Stomach smooth muscle (tissue), 2 donors: Measurements from ENCODE around the gene ZNF785.
A peak's percentile ranks its signal among the peaks of the same experiment; 100 is the strongest.
"Not testable (repeated sequence)": the region's sequence is repeated elsewhere in the genome, so short reads cannot be mapped to it uniquely, and the experiment has no call there.

ENCODE experiments used
- H3K27ac ChIP-seq: one replicate; pipeline ENCODE4 v1.7.0; 2013; ENCODE audit warnings: mild to moderate bottlenecking, low read length, inconsistent platforms
- H3K27me3 ChIP-seq, 2 donors: one replicate each; pipeline ENCODE4 v1.7.0; 2013; ENCODE audit warnings: low read length in 2 of 2; ENCODE audit not compliant: insufficient read depth in 2 of 2, control insufficient read depth in 1 of 2
- H3K36me3 ChIP-seq, 2 donors: one replicate each; pipeline ENCODE4 v1.7.0; 2013; ENCODE audit warnings: low read length in 2 of 2; ENCODE audit not compliant: control insufficient read depth in 2 of 2, insufficient read depth in 2 of 2
- H3K4me1 ChIP-seq: one replicate; pipeline ENCODE4 v1.7.0; 2013; ENCODE audit warnings: low read length; ENCODE audit not compliant: control insufficient read depth, insufficient read depth
- H3K4me3 ChIP-seq, 2 donors: one replicate each; pipeline ENCODE4 v1.7.0; 2013; ENCODE audit warnings: low read length in 2 of 2
- H3K9ac ChIP-seq, 2 donors: one replicate each; pipeline ENCODE4 v1.7.0; 2013; ENCODE audit warnings: low read length in 2 of 2, mild to moderate bottlenecking in 1 of 2
- H3K9me3 ChIP-seq, 2 donors: one replicate each; pipeline ENCODE4 v1.7.0; 2013; ENCODE audit warnings: low read length in 2 of 2; ENCODE audit not compliant: control insufficient read depth in 2 of 2
- donor health status: healthy.
- donor health status: Pancreatic carcinoma.

The ZNF785 gene

GRCh38 chr16:30601966-30602365 is 16.5 kb upstream of the ZNF785 start:
- Histone ChIP-seq H3K9me3 (peaks cover 0 to 2% of the 10 kb centered on the region in 2 donors), H3K4me1 (no peaks in the 10 kb centered on the region), H3K9ac (no peak overlapping the region), H3K4me3 (no peak overlapping the region), H3K27me3 (no peaks in the 10 kb centered on the region), H3K27ac (no peak overlapping the region), H3K36me3 (peaks cover 27 to 29% of the 10 kb centered on the region in 2 donors)

- Histone ChIP-seq H3K4me1 (no peaks in the 10 kb centered on the region), H3K27ac (no peak overlapping the region), H3K9ac (no peak overlapping the region), H3K9me3 (peaks cover 0 to 2% of the 10 kb centered on the region in 2 donors), H3K36me3 (peaks cover 24 to 29% of the 10 kb centered on the region in 2 donors), H3K27me3 (no peaks in the 10 kb centered on the region), H3K4me3 (no peak overlapping the region)
These were observed 15.4 kb upstream of the ZNF785 start for GRCh38 chr16:30600929-30601328.

- H3K9me3 ChIP-seq, result peaks cover 0 to 2% of the 10 kb centered on the region in 2 donors
- H3K4me3 ChIP-seq, result no peak overlapping the region
- H3K27me3 ChIP-seq, result no peaks in the 10 kb centered on the region
- H3K36me3 ChIP-seq, result peaks cover 24 to 25% of the 10 kb centered on the region in 2 donors
- H3K4me1 ChIP-seq, result no peaks in the 10 kb centered on the region
- no peak overlapping the region for H3K27ac ChIP-seq
- H3K9ac ChIP-seq, result no peak overlapping the region
These were observed 14.7 kb upstream of the ZNF785 start for GRCh38 chr16:30600215-30600614.

GRCh38 chr16:30592871-30593270 is 7.4 kb upstream of the ZNF785 start:
- H3K36me3 ChIP-seq, result no peaks in the 10 kb centered on the region
- H3K9me3 ChIP-seq, result no peaks in the 10 kb centered on the region
- no peak overlapping the region for H3K4me3 ChIP-seq
- no peak overlapping the region for H3K27ac ChIP-seq
- no peaks in the 10 kb centered on the region for H3K4me1 ChIP-seq
- no peaks in the 10 kb centered on the region for H3K27me3 ChIP-seq
- no peak overlapping the region for H3K9ac ChIP-seq

- not testable (repeated sequence) for H3K9me3 ChIP-seq, H3K4me1 ChIP-seq, H3K27ac ChIP-seq, H3K36me3 ChIP-seq, H3K9ac ChIP-seq, H3K4me3 ChIP-seq, H3K27me3 ChIP-seq
These were observed 5.4 kb upstream of the ZNF785 start for GRCh38 chr16:30590869-30591268.

GRCh38 chr16:30589582-30589981 is 4.1 kb upstream of the ZNF785 start:
- not testable (repeated sequence) for H3K4me3 ChIP-seq, H3K27ac ChIP-seq, H3K36me3 ChIP-seq, H3K9me3 ChIP-seq, H3K27me3 ChIP-seq, H3K4me1 ChIP-seq, H3K9ac ChIP-seq

- Histone ChIP-seq H3K9ac (no peak overlapping the region), H3K27me3 (no peaks in the 10 kb centered on the region), H3K4me3 (no peak overlapping the region), H3K36me3 (no peaks in the 10 kb centered on the region), H3K27ac (no peak overlapping the region), H3K4me1 (peaks cover 11% of the 10 kb centered on the region), H3K9me3 (no peaks in the 10 kb centered on the region)
These were observed 3.2 kb upstream of the ZNF785 start for GRCh38 chr16:30588651-30589050.

GRCh38 chr16:30585022-30585399 is 486 bp downstream of the ZNF785 start:
- Histone ChIP-seq H3K9me3 (no peaks in the 10 kb centered on the region), H3K4me1 (peaks cover 13% of the 10 kb centered on the region), H3K9ac (peak overlapping the region; percentile 92), H3K27ac (peak overlapping the region; percentile 86), H3K27me3 (no peaks in the 10 kb centered on the region), H3K4me3 (peak overlapping the region; percentile 59 to 89), H3K36me3 (peaks cover 14% of the 10 kb centered on the region in 2 donors)

GRCh38 chr16:30582611-30583340 is 2.7 kb downstream of the ZNF785 start:
- H3K9me3 ChIP-seq, result no peaks in the 10 kb centered on the region
- H3K4me3 ChIP-seq, result no peak overlapping the region
- no peak overlapping the region for H3K27ac ChIP-seq
- peaks cover 13% of the 10 kb centered on the region for H3K4me1 ChIP-seq
- peaks cover 18 to 20% of the 10 kb centered on the region in 2 donors for H3K36me3 ChIP-seq
- no peaks in the 10 kb centered on the region for H3K27me3 ChIP-seq
- no peak overlapping the region for H3K9ac ChIP-seq

- Histone ChIP-seq H3K9me3 (no peaks in the 10 kb centered on the region), H3K27ac (no peak overlapping the region), H3K36me3 (peaks cover 18 to 20% of the 10 kb centered on the region in 2 donors), H3K27me3 (no peaks in the 10 kb centered on the region), H3K9ac (no peak overlapping the region), H3K4me1 (peaks cover 13% of the 10 kb centered on the region), H3K4me3 (no peak overlapping the region)
These were observed 4.0 kb downstream of the ZNF785 start for GRCh38 chr16:30581457-30581856.

GRCh38 chr16:30574678-30575077 is 10.8 kb downstream of the ZNF785 start:
- H3K36me3 ChIP-seq, result peaks cover 4 to 6% of the 10 kb centered on the region in 2 donors
- H3K27ac ChIP-seq, result no peak overlapping the region
- H3K4me3 ChIP-seq, result no peak overlapping the region
- H3K4me1 ChIP-seq, result peaks cover 19% of the 10 kb centered on the region
- no peak overlapping the region for H3K9ac ChIP-seq
- H3K27me3 ChIP-seq, result no peaks in the 10 kb centered on the region
- H3K9me3 ChIP-seq, result no peaks in the 10 kb centered on the region
